K562 (cell line): ENCODE measurements around the gene CFAP221. TPM values are rescaled to one million over a fixed set of nuclear protein-coding genes. Genes with fewer than 3 reads are reported as not detected.
A peak's percentile ranks its signal among the peaks of the same experiment; 100 is the strongest.

Experiments
- ATAC-seq: fragments of 200-7000 bp; cut with Tn5 transposase; 3 replicates; pipeline ENCODE4 v1.9.1; 2020; ENCODE audit warnings: moderate library complexity
- BruUV-seq: library from RNA; stranded (reverse); fragments of 400-500 nt; replicated peaks from 2 replicates; lab custom pipeline; 2021; lab: Mats Ljungman, UMichigan
- CTCF ChIA-PET: fragments of 300-600 bp; formaldehyde crosslinking; extraction: SDS; loops from one replicate; lab custom pipeline; 2021; ENCODE audit warnings: low intra/inter-chr PET ratio; lab: Yijun Ruan, JAX
- POLR2A ChIA-PET: fragments of 300-600, 350-650 bp; sonication (Branson Sonifier 250); formaldehyde crosslinking; extraction: SDS; loops from one replicate; lab custom pipeline; 2021; ENCODE audit warnings: antibody characterized with exemption, inconsistent platforms; lab: Yijun Ruan, JAX
- DNase-seq, 4 experiments: peaks; one replicate each; pipeline versions ENCODE4 v3.0.0 to v3.0.0-alpha.2; 2011 to 2018; ENCODE audit warnings: low spot score in 3 of 4, mixed read lengths in 3 of 4; ENCODE audit errors: extremely low read depth in 1 of 4
- FAIRE-seq: peaks from 2 replicates; lab custom pipeline; 2011; peaks lifted over from hg19 to GRCh38; lab: Jason Lieb, UNC
- H2AFZ ChIP-seq: 2 replicates; pipeline ENCODE4 v1.6.0; 2011; ENCODE audit warnings: low read depth, low read length, control low read depth, inconsistent platforms
- H3K27ac ChIP-seq: fragments of 200-600 bp; 3 replicates; pipeline ENCODE4 v1.8.0; 2011; ENCODE audit warnings: low read depth, mild to moderate bottlenecking, control low read depth, inconsistent platforms, low read length, moderate library complexity, mixed read lengths; ENCODE audit errors: extremely low read depth
- H3K27me3 ChIP-seq, 2 experiments: fragments of 300-600 bp in 1 of 2; 2 replicates in 1 of 2; 3 replicates in 1 of 2; pipeline versions ENCODE4 v1.6.0 to v1.8.0; 2011; ENCODE audit warnings: inconsistent platforms in 2 of 2, low read length in 2 of 2, mild to moderate bottlenecking in 1 of 2, mixed read lengths in 1 of 2, moderate library complexity in 1 of 2; ENCODE audit not compliant: control insufficient read depth in 2 of 2, insufficient read depth in 2 of 2
- H3K36me3 ChIP-seq: fragments of 300-600 bp; 3 replicates; pipeline ENCODE4 v1.8.0; 2011; ENCODE audit warnings: mild to moderate bottlenecking, low read length, inconsistent platforms; ENCODE audit not compliant: control insufficient read depth, insufficient read depth
- H3K4me1 ChIP-seq, 2 experiments: fragments of 200-600 bp in 1 of 2; replicated peaks in 1 of 2; 2 replicates in 1 of 2; 3 replicates in 1 of 2; pipeline versions ENCODE4 v1.5.1 to v1.8.0; 2011; ENCODE audit warnings: inconsistent platforms in 2 of 2, low read length in 2 of 2, mild to moderate bottlenecking in 1 of 2, mixed read lengths in 1 of 2, moderate library complexity in 1 of 2; ENCODE audit not compliant: control insufficient read depth in 2 of 2, insufficient read depth in 2 of 2
- H3K4me2 ChIP-seq: 2 replicates; pipeline ENCODE4 v1.6.1; 2011; ENCODE audit warnings: low read length, control low read depth, inconsistent platforms, mixed read lengths; ENCODE audit not compliant: insufficient read depth
- H3K4me3 ChIP-seq: fragments of 200-600 bp; sonication (generic), shearing (Covaris generic); 2 replicates; pipeline ENCODE4 v1.5.1; 2016; ENCODE audit warnings: control low read depth, inconsistent platforms
- H3K79me2 ChIP-seq: fragments of 200-600 bp; 3 replicates; pipeline ENCODE4 v1.8.0; 2011; ENCODE audit warnings: low read length, inconsistent platforms; ENCODE audit not compliant: control insufficient read depth, insufficient read depth
- H3K9ac ChIP-seq, 2 experiments: 2 replicates each; pipeline versions ENCODE4 v1.6.0 to v1.6.1; 2011; ENCODE audit warnings: low read depth in 2 of 2, low read length in 2 of 2, control low read depth in 1 of 2, inconsistent platforms in 1 of 2, mild to moderate bottlenecking in 1 of 2, mixed read lengths in 1 of 2; ENCODE audit not compliant: insufficient read depth in 1 of 2
- H3K9me1 ChIP-seq: one replicate; pipeline ENCODE4 v1.6.0; 2011; ENCODE audit warnings: inconsistent platforms, mild to moderate bottlenecking, low read length, moderate library complexity; ENCODE audit not compliant: control insufficient read depth, insufficient read depth
- H3K9me3 ChIP-seq: replicated peaks from 2 replicates; pipeline ENCODE4 v1.5.1; 2011; ENCODE audit warnings: low read depth, low read length, inconsistent platforms; ENCODE audit not compliant: control insufficient read depth, insufficient read depth
- H4K20me1 ChIP-seq: replicated peaks from 2 replicates; pipeline ENCODE4 v1.6.1; 2011; ENCODE audit warnings: low read length, inconsistent platforms, mixed read lengths; ENCODE audit not compliant: control insufficient read depth, insufficient read depth
- DMBX1 ChIP-seq: fragments of 250-450 bp; sonication (Bioruptor Pico); IDR thresholded peaks from 2 replicates; pipeline ENCODE4 v1.8.0; 2022; ENCODE audit warnings: inconsistent platforms, mild to moderate bottlenecking, moderate library complexity, borderline replicate concordance
- FOSL1 ChIP-seq: fragments of 200-800 bp; sonication (Bioruptor generic); conservative IDR thresholded peaks from 2 replicates; pipeline ENCODE4 v1.6.1; 2016; ENCODE audit warnings: missing genetic modification characterization, missing compliant biosample characterization
- JUND ChIP-seq, 2 experiments: IDR thresholded peaks; 2 replicates in 1 of 2; 3 replicates in 1 of 2; pipeline ENCODE4 v1.6.1; 2011; ENCODE audit warnings: borderline replicate concordance in 2 of 2, low read depth in 2 of 2, low read length in 2 of 2, improper control_type of control experiment in 1 of 2, missing biosample characterization in 1 of 2, missing genetic modification characterization in 1 of 2, missing genetic modification reagents in 1 of 2
- TOE1 ChIP-seq, 2 experiments: fragments of 450-650 bp in 1 of 2; sonication (generic) in 1 of 2; formaldehyde crosslinking in 1 of 2; IDR thresholded peaks; 2 replicates each; pipeline versions ENCODE4 v1.7.1 to v1.8.0; 2016 to 2022; ENCODE audit warnings: borderline replicate concordance in 2 of 2, mild to moderate bottlenecking in 2 of 2, antibody characterized with exemption in 1 of 2, inconsistent platforms in 1 of 2, low read depth in 1 of 2, missing genetic modification reagents in 1 of 2, moderate library complexity in 1 of 2
- U2AF1 ChIP-seq: fragments of 200-400 bp; formaldehyde crosslinking; optimal IDR thresholded peaks from 2 replicates; pipeline ENCODE3; 2017; ENCODE audit warnings: mild to moderate bottlenecking, low read depth, low read length, moderate library complexity
- ZNF12 ChIP-seq: sonication (generic); formaldehyde crosslinking; IDR thresholded peaks from 2 replicates; pipeline ENCODE4 v1.4.0; 2020; ENCODE audit warnings: mild to moderate bottlenecking, missing genetic modification reagents
- ZNF184 ChIP-seq: sonication (generic); formaldehyde crosslinking; IDR thresholded peaks from 2 replicates; pipeline ENCODE4 v1.5.0; 2020; ENCODE audit warnings: missing genetic modification reagents
- WGBS: fragments of 100-300 bp; shearing (Covaris generic); methylation state at CpG from one replicate; pipeline ENCODE4 v1.1.6; 2016; ENCODE audit warnings: low coverage, mixed read lengths; ENCODE audit not compliant: insufficient coverage; ENCODE audit errors: missing lambda C conversion rate; 5-methylcytosine and 5-hydroxymethylcytosine counted together
- in situ Hi-C: fragments of 300-500 bp; cut with MboI; formaldehyde crosslinking; loops from 4 replicates; pipeline ENCODE4 v1.15.0; 2018; ENCODE audit warnings: inconsistent platforms, mixed read lengths
- intact Hi-C: fragments of 100-400 bp; cut with micrococcal nuclease; formaldehyde crosslinking; loops from 2 replicates; pipeline ENCODE4 v1.14.2; 2022
- polyA plus RNA-seq, 8 experiments: library from polyadenylated mRNA; depleted of rRNA in 4 of 8; stranded (reverse) in 5 of 8; unstranded in 3 of 8; fragments of >200 nt; fragmentation: Nextera tagmentation in 2 of 8; fragmentation: Illumina TruSeq in 1 of 8; extraction: Ambion mirVana in 2 of 8; extraction: Trizol in 1 of 8; gene quantifications; 2 replicates each; pipeline versions ENCODE4 v1.2.1 to v1.2.3, GENCODE V29; 2011 to 2014; ENCODE audit warnings: inconsistent platforms in 1 of 8, missing spikeins in 1 of 8
- total RNA-seq, 7 experiments: library from RNA; depleted of rRNA in 6 of 7; stranded (reverse); fragments of >200 nt in 6 of 7; fragmentation: Illumina TruSeq in 2 of 7; extraction: Trizol in 2 of 7; gene quantifications; 2 replicates each; pipeline versions ENCODE4 v1.2.1 to v1.2.3, GENCODE V29; 2011 to 2021; ENCODE audit warnings: low replicate concordance in 1 of 7
- TF ChIP-seq, protein P1 (sequence below), 2 experiments: fragments of 450-650 bp in 1 of 2; sonication (generic) in 1 of 2; formaldehyde crosslinking in 1 of 2; IDR thresholded peaks in 1 of 2; conservative IDR thresholded peaks in 1 of 2; 2 replicates each; pipeline versions ENCODE4 v1.6.1 to v1.8.1; 2016 to 2023; ENCODE audit warnings: mild to moderate bottlenecking in 2 of 2, moderate library complexity in 2 of 2, inconsistent platforms in 1 of 2, missing genetic modification reagents in 1 of 2
- TF ChIP-seq, protein P2 (sequence below): fragments of 450-650 bp; formaldehyde crosslinking; IDR thresholded peaks from 2 replicates; pipeline ENCODE4 v1.4.0; 2020; ENCODE audit warnings: mild to moderate bottlenecking, moderate library complexity

Gene CFAP221
- total and polyA plus RNA-seq, 9 of the 15 experiments (the other 6 are each of a cell fraction or from before 2014, with no cell fraction given) = 0.09 to 1.4 (median 0.65) TPM

DNA sequence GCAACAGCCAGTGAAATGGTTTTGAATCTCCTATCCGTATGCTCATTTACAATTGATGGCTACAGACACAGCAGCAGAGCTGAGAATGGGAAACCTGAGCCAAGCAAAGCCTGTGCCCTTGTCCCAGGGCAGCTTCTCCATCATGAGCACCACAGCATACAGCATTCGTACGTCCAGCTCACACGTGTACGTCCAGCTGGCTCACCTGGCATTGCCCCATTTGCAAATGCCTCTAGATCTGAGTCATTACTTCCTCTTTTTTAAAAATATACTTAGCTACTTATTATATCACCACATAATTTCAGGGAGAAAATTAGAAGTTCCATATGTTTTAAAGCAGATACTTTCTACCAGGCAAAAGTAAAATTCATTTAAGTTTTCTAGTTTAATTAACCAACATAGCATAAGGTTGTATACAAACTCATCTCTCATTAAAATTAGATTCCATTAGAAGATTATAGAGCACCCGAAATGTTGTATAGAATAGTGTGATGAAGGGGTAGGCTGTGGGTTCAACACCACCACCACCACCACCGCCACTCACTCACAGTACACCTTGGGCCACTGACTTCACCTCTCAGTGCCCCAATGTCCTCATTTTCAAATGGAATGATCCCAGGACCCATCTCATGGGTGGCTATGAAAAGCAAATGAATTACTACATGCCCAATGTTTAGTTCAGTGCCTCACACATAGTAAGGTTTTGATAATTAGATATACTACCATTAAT is 103.4 kb downstream of the CFAP221 start (continued):
- TF ChIP-seq TOE1 (IDR thresholded peaks at IDR 0.05; ENCODE audit: borderline replicate concordance) = no peak
- TF ChIP-seq TOE1 (CRISPR knock-in tag; IDR thresholded peaks at IDR 0.05; ENCODE audit: borderline replicate concordance, low read depth) = no peak
- no peak for TF ChIP-seq U2AF1
- TF ChIP-seq ZNF184 (CRISPR knock-in tag) = no peak
- TF ChIP-seq DMBX1 = no peak
- TF ChIP-seq ZNF12 (CRISPR knock-in tag) = no peak

DNA sequence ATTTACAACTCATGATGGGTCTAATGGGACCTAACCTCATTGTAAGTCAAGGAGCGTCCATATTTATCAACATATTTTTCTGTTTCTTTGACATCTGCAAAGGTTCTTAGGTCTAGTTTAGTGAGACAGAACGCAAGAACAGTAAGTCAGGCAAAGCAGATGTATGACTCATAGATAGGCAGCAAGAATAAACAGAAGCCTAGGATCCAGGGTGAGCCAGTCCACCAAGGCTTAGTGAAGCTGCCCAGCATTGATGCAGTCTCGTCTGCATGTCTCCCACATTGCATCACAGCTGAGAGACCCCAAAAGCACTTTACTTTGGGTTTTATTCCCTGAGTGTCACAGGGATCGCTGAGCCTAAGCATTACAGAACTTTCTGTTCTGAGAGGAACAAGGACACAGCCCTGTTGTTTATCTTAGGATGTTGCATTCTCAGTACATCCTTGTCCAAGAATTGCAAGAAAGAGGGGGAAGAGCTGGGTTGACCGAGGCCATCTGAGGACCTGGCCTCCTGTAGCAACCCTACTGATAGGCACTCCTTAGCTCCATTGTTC is 105.2 kb downstream of the CFAP221 start:
- Histone ChIP-seq H3K36me3 (no peaks in the 10 kb centered on the region), H3K27ac (no peak overlapping the region), H3K4me1 (no peaks in the 10 kb centered on the region), H3K4me3 (no peak overlapping the region), H3K79me2 (no peaks in the 10 kb centered on the region), H3K9me1 (no peaks in the 10 kb centered on the region), H3K9ac (no peak overlapping the region), H3K4me2 (no peak overlapping the region), H3K9me3 (no peaks in the 10 kb centered on the region), H3K27me3 (peaks cover 8 to 22% of the 10 kb centered on the region in 2 experiments), H2AFZ (no peak overlapping the region), H4K20me1 (no peaks in the 10 kb centered on the region)
- no TSS peak for BruUV-seq
- 0% methylated on average over 5 of the region's 5 CpGs for WGBS
- TF ChIP-seq JUND (IDR thresholded peaks at IDR 0.05; ENCODE audit: borderline replicate concordance, low read depth, low read length) (0 out of 2 replicates have a peak, but pooled peaks have one; percentile 24), JUND (tag; IDR thresholded peaks at IDR 0.05; ENCODE audit: borderline replicate concordance, low read depth, low read length) (no peak), FOSL1 (peak; percentile 48; the same call in 1 of the 2 replicates)
- TF ChIP-seq, protein P1, sequence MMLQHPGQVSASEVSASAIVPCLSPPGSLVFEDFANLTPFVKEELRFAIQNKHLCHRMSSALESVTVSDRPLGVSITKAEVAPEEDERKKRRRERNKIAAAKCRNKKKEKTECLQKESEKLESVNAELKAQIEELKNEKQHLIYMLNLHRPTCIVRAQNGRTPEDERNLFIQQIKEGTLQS (IDR thresholded peaks at IDR 0.05) = peak; percentile 38
- TF ChIP-seq, protein P1 (CRISPR knock-in tag; conservative IDR thresholded peaks at IDR 0.05) = no peak
- TF ChIP-seq, protein P2, sequence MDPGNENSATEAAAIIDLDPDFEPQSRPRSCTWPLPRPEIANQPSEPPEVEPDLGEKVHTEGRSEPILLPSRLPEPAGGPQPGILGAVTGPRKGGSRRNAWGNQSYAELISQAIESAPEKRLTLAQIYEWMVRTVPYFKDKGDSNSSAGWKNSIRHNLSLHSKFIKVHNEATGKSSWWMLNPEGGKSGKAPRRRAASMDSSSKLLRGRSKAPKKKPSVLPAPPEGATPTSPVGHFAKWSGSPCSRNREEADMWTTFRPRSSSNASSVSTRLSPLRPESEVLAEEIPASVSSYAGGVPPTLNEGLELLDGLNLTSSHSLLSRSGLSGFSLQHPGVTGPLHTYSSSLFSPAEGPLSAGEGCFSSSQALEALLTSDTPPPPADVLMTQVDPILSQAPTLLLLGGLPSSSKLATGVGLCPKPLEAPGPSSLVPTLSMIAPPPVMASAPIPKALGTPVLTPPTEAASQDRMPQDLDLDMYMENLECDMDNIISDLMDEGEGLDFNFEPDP (CRISPR knock-in tag) = no peak
- in situ Hi-C loops = no loop called here
- ATAC-seq (no peak), DNase-seq (no peak), FAIRE-seq (no peak)
- intact Hi-C loops = no loop called here
- ChIA-PET CTCF (no interaction called here), POLR2A (interaction anchor here (1.2 kb wide), 1 partner anchor 19 kb away, joined by 3 read pairs; no protein-coding TSS in a partner anchor)
